HG03378 (cell line): Measurements from ENCODE around the gene FAM20C.
"Not testable (repeated sequence)": the region's sequence is repeated elsewhere in the genome, so short reads cannot be mapped to it uniquely, and the experiment has no call there.

Experiments
- ATAC-seq: cut with Tn5 transposase; IDR thresholded peaks from one replicate; pipeline ENCODE4 v1.9.1; 2021; ENCODE audit warnings: mild to moderate bottlenecking, moderate library complexity; ENCODE audit not compliant: unreplicated experiment

FAM20C gene

GRCh38 chr7:240146-240676 is 47.8 kb downstream of the FAM20C start:
- no peak for ATAC-seq

GRCh38 chr7:240887-241421 is 48.6 kb downstream of the FAM20C start:
- no peak for ATAC-seq

GRCh38 chr7:241513-241912 is 49.1 kb downstream of the FAM20C start:
- no peak for ATAC-seq

GRCh38 chr7:242826-243579 is 50.6 kb downstream of the FAM20C start:
- not testable (repeated sequence) for ATAC-seq

- ATAC-seq, result not testable (repeated sequence)
Measured at GRCh38 chr7:243580-243978, 51.2 kb downstream of the FAM20C start.

- ATAC-seq, result no peak
Measured at GRCh38 chr7:244974-245373, 52.6 kb downstream of the FAM20C start.

- ATAC-seq, result no peak
Measured at GRCh38 chr7:245574-246295, 53.4 kb downstream of the FAM20C start.

- ATAC-seq, result no peak
Measured at GRCh38 chr7:246451-246850, 54.1 kb downstream of the FAM20C start.

- ATAC-seq, result no peak
Measured at GRCh38 chr7:247181-247580, 54.8 kb downstream of the FAM20C start.

GRCh38 chr7:247636-248035 is 55.3 kb downstream of the FAM20C start:
- ATAC-seq, result no peak

- ATAC-seq, result no peak
Measured at GRCh38 chr7:248732-249435, 56.5 kb downstream of the FAM20C start.

GRCh38 chr7:249989-250388 is 57.6 kb downstream of the FAM20C start:
- no peak for ATAC-seq

- no peak for ATAC-seq
Measured at GRCh38 chr7:250523-250922, 58.2 kb downstream of the FAM20C start.

GRCh38 chr7:251005-251404 is 58.6 kb downstream of the FAM20C start:
- ATAC-seq, result no peak

- no peak for ATAC-seq
Measured at GRCh38 chr7:251446-252175, 59.2 kb downstream of the FAM20C start.

GRCh38 chr7:252216-252965 is 60.0 kb downstream of the FAM20C start:
- ATAC-seq, result no peak

GRCh38 chr7:252981-253380 is 60.6 kb downstream of the FAM20C start:
- no peak for ATAC-seq

- ATAC-seq, result no peak
Measured at GRCh38 chr7:253581-254336, 61.4 kb downstream of the FAM20C start.

GRCh38 chr7:254337-255037 is 62.1 kb downstream of the FAM20C start:
- ATAC-seq, result no peak
